Sigmoid colon (tissue), 7 donors: Measurements from ENCODE around the gene TNFSF9. TPM values are rescaled to one million over a fixed set of nuclear protein-coding genes. Genes with fewer than 3 reads are reported as not detected.

ENCODE experiments used
- DNase-seq: peaks from one replicate; pipeline ENCODE4 v3.0.0-alpha.2; 2019
- H3K27ac ChIP-seq, 4 donors: fragments of 200-600 bp; sonication (generic); one replicate each; pipeline ENCODE4 v1.5.1; 2016 to 2019; ENCODE audit warnings: mild to moderate bottlenecking in 1 of 4
- H3K27me3 ChIP-seq, 3 donors: fragments of 200-600 bp; sonication (generic); one replicate each; pipeline ENCODE4 v1.5.1; 2019; ENCODE audit warnings: mild to moderate bottlenecking in 1 of 3
- H3K36me3 ChIP-seq, 4 donors: fragments of 200-600 bp; sonication (generic); one replicate each; pipeline ENCODE4 v1.5.1; 2016 to 2019
- H3K4me1 ChIP-seq, 4 donors: fragments of 200-600 bp; sonication (generic); one replicate each; pipeline ENCODE4 v1.5.1; 2017 to 2019
- H3K4me3 ChIP-seq, 4 donors: fragments of 200-600 bp; sonication (generic); one replicate each; pipeline ENCODE4 v1.5.1; 2017 to 2019; ENCODE audit warnings: mild to moderate bottlenecking in 2 of 4, moderate library complexity in 1 of 4
- H3K9me3 ChIP-seq, 4 donors: fragments of 200-600 bp in 3 of 4; sonication (generic) in 3 of 4; one replicate each; pipeline versions ENCODE4 v1.5.1 to v1.6.1; 2013 to 2019
- EP300 ChIP-seq, 4 donors: sonication (generic); formaldehyde crosslinking; IDR thresholded peaks; one replicate each; pipeline ENCODE4 v1.6.1; 2017; ENCODE audit warnings: antibody characterized with exemption in 4 of 4
- POLR2A ChIP-seq, 2 donors: fragments of 450-650 bp; IDR thresholded peaks; one replicate each; pipeline ENCODE4 v1.6.1; 2016; ENCODE audit warnings: antibody characterized with exemption in 2 of 2, mild to moderate bottlenecking in 2 of 2, moderate library complexity in 2 of 2
- POLR2AphosphoS5 ChIP-seq, 4 donors: sonication (generic); formaldehyde crosslinking; IDR thresholded peaks; one replicate each; pipeline ENCODE4 v1.6.1; 2017; ENCODE audit warnings: antibody characterized with exemption in 4 of 4
- WGBS, 2 donors: extraction: QIAGEN DNeasy Blood & Tissue Kit; methylation state at CpG; one replicate each; pipeline ENCODE4 v1.1.7; 2013; 5-methylcytosine and 5-hydroxymethylcytosine counted together
- intact Hi-C: fragments of 100-400 bp; cut with DNase I; formaldehyde crosslinking; loops from one replicate; pipeline ENCODE4 v1.15.1; 2023
- polyA plus RNA-seq, 3 donors: library from polyadenylated mRNA; stranded (reverse); fragments of 200-250 nt; gene quantifications; one replicate each; pipeline ENCODE4 v1.2.3, GENCODE V29; 2013
- total RNA-seq, 4 donors: library from RNA; depleted of rRNA; stranded (reverse); fragments of >200 nt; gene quantifications; one replicate each; pipeline ENCODE4 v1.1.0, GENCODE V29; 2016
- TF ChIP-seq, protein P1 (sequence below), 4 experiments: fragments of 450-650 bp in 3 of 4; fragments of 200-600 bp in 1 of 4; IDR thresholded peaks; one replicate each; pipeline ENCODE4 v1.5.1; 2016 to 2019; ENCODE audit warnings: antibody characterized with exemption in 4 of 4, mild to moderate bottlenecking in 3 of 4, moderate library complexity in 2 of 4
- donor health status: healthy with polysubstance abuse.
- donor health status: Bipolar disorder and iron deficiency.
- donor health status: healthy.

TNFSF9 gene
- total and polyA plus RNA-seq, 7 donors: 0.16 to 4.2 (median 0.53) TPM; not detected in 1

DNA sequence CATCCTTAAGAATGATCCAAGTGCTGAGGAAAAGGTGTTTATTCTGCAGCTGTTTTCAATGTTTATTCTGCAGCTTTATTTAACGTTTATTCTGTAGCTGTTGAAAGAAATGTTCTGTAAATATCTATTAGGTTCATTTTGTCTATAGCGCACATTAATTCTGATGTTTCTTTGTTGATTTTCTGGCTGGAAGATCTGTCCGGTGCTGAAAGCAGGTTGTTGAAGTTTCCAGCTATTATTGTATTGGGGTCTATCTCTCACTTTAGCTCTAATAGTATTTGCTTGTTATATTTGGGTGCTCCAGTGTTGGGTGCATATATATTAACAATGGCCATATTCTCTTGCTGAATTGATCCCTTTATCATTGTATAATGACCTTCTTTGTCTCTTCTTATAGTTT is 39.9 kb downstream of the TNFSF9 start:
- DNase-seq: no peak
- Histone ChIP-seq H3K27ac (no peak overlapping the region), H3K4me1 (no peaks in the 10 kb centered on the region), H3K36me3 (no peaks in the 10 kb centered on the region), H3K9me3 (peaks cover 0 to 10% (median 2%) of the 10 kb centered on the region in 4 donors), H3K4me3 (no peak overlapping the region), H3K27me3 (peaks cover 0 to 16% (median 0%) of the 10 kb centered on the region in 3 donors)
- no peak for TF ChIP-seq POLR2A (IDR thresholded peaks at IDR 0.05)
- TF ChIP-seq, protein P1, sequence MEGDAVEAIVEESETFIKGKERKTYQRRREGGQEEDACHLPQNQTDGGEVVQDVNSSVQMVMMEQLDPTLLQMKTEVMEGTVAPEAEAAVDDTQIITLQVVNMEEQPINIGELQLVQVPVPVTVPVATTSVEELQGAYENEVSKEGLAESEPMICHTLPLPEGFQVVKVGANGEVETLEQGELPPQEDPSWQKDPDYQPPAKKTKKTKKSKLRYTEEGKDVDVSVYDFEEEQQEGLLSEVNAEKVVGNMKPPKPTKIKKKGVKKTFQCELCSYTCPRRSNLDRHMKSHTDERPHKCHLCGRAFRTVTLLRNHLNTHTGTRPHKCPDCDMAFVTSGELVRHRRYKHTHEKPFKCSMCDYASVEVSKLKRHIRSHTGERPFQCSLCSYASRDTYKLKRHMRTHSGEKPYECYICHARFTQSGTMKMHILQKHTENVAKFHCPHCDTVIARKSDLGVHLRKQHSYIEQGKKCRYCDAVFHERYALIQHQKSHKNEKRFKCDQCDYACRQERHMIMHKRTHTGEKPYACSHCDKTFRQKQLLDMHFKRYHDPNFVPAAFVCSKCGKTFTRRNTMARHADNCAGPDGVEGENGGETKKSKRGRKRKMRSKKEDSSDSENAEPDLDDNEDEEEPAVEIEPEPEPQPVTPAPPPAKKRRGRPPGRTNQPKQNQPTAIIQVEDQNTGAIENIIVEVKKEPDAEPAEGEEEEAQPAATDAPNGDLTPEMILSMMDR (IDR thresholded peaks at IDR 0.05): no peak
- TF ChIP-seq EP300 (IDR thresholded peaks at IDR 0.05): no peak
- no peak for TF ChIP-seq POLR2AphosphoS5 (IDR thresholded peaks at IDR 0.05)
- WGBS, 2 donors: 48 to 64% methylated on average over 3 of the region's 3 CpGs
- intact Hi-C loops: no loop called here

DNA sequence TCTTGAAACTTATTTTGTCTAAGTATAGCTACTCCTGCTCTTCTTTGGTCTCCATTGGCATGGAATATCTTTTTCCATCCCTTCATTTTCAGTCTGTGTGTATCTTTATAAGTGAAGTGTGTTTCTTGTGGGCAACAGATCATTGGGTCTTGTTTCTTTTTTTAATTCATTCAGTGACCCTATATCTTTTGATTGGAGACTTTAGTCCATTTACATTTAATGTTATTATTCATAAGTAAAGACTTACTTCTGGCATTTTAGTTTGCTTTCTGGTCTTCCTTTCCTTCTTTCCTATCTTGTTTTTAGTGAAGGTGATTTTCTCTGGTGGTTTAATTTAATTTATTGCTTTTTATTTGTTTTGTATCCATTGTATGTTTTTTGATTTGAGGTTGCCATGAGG is 40.3 kb downstream of the TNFSF9 start:
- no peak for DNase-seq
- Histone ChIP-seq H3K27ac (no peak overlapping the region), H3K4me3 (no peak overlapping the region), H3K36me3 (no peaks in the 10 kb centered on the region), H3K4me1 (no peaks in the 10 kb centered on the region), H3K27me3 (peaks cover 0 to 16% (median 0%) of the 10 kb centered on the region in 3 donors), H3K9me3 (peaks cover 0 to 10% (median 2%) of the 10 kb centered on the region in 4 donors)
- TF ChIP-seq POLR2A (IDR thresholded peaks at IDR 0.05): no peak
- TF ChIP-seq POLR2AphosphoS5 (IDR thresholded peaks at IDR 0.05): no peak
- TF ChIP-seq EP300 (IDR thresholded peaks at IDR 0.05): no peak
- TF ChIP-seq, protein P1 (IDR thresholded peaks at IDR 0.05): no peak
- intact Hi-C loops: no loop called here

DNA sequence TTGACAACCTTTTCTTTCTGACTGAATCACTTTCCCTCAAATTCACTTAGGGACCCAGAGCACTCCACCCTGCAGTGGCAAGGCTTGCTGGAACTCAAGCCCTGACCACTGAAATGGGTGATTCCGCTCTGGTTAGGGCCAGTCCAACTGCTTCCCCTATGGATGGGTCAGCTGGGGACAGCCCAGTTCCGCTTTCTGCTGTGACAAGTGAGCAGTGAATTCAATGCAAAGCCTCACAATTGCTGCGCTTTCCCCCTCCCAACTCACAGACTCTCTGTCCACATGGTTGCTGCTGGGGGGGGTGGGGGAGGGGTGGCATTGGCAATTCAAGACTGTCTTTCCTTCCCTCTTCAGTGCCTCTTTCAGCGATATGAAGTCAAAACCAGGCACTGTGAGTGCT is 41.4 kb downstream of the TNFSF9 start:
- H3K27me3 ChIP-seq: peaks cover 0 to 16% (median 0%) of the 10 kb centered on the region in 3 donors
- intact Hi-C loops: no loop called here
- H3K4me1 ChIP-seq: no peaks in the 10 kb centered on the region
- peak; percentile 78 for DNase-seq
- no peak overlapping the region for H3K27ac ChIP-seq
- no peak overlapping the region for H3K4me3 ChIP-seq
- TF ChIP-seq EP300 (IDR thresholded peaks at IDR 0.05) (no peak), POLR2A (IDR thresholded peaks at IDR 0.05) (no peak), POLR2AphosphoS5 (IDR thresholded peaks at IDR 0.05) (no peak)
- TF ChIP-seq, protein P1 (IDR thresholded peaks at IDR 0.05): no peak
- WGBS, 2 donors: 62 to 92% methylated on average over 4 of the region's 4 CpGs
- no peaks in the 10 kb centered on the region for H3K36me3 ChIP-seq
- H3K9me3 ChIP-seq: peaks cover 0 to 10% (median 2%) of the 10 kb centered on the region in 4 donors

DNA sequence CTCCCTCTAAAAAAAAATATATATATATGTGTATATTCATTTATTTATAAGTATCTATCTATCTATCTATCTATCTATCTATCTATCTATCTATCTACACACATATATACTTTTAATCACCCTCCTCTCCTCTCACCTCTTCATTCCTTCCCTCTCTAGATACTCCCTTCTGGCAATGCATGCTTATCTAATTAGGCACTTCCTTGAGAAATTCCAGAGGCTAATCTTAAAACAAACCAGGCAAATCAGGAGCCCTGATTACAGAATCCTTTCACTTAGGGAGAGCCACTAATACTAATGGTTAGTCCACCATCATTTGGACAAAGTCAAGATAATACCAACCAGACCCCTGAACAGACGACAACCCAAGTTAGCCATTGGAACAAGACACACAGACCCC is 42.5 kb downstream of the TNFSF9 start:
- Histone ChIP-seq H3K4me3 (no peak overlapping the region), H3K4me1 (no peaks in the 10 kb centered on the region), H3K27me3 (peaks cover 0 to 16% (median 0%) of the 10 kb centered on the region in 3 donors), H3K9me3 (peaks cover 0 to 10% (median 2%) of the 10 kb centered on the region in 4 donors), H3K27ac (no peak overlapping the region), H3K36me3 (no peaks in the 10 kb centered on the region)
- DNase-seq: no peak
- intact Hi-C loops: no loop called here
- no peak for TF ChIP-seq POLR2AphosphoS5 (IDR thresholded peaks at IDR 0.05)
- TF ChIP-seq, protein P1 (IDR thresholded peaks at IDR 0.05): no peak
- TF ChIP-seq POLR2A (IDR thresholded peaks at IDR 0.05): no peak
- no peak for TF ChIP-seq EP300 (IDR thresholded peaks at IDR 0.05)
- 89 to 91% methylated on average over 1 of the region's 1 CpG for WGBS, 2 donors

DNA sequence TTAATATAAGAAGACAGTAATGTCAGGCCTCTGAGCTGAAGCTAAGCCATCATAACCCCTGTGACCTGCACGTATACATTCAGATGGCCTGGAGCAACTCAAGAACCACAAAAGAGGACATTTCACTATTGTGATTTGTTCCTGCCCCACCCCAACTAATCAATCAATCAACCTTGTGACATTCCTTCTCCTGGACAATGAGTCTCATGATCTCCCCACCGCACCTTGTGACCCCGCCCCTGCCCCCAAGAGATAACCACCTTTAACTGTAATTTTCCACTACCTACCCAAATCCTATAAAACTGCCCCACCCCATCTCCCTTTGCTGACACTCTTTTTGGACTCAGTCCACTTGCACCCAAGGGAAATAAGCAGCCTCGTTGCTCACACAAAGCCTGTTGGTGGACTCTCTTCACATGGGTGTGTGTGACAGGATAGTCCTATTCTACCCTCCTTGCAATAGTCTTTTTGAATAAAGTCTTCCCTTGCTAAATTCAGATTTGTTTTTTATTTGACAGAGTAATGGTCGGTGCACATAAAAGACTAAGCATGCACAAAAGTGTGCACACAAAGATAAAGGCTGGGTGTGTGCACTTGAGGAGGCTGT is 46.1 kb downstream of the TNFSF9 start:
- Histone ChIP-seq H3K27ac (no peak overlapping the region), H3K4me3 (no peak overlapping the region), H3K36me3 (no peaks in the 10 kb centered on the region), H3K9me3 (peaks cover 0 to 3% (median 0%) of the 10 kb centered on the region in 4 donors), H3K27me3 (peaks cover 0 to 7% (median 0%) of the 10 kb centered on the region in 3 donors), H3K4me1 (no peaks in the 10 kb centered on the region)
- intact Hi-C loops: no loop called here
- TF ChIP-seq, protein P1 (IDR thresholded peaks at IDR 0.05): no peak
- TF ChIP-seq POLR2A (IDR thresholded peaks at IDR 0.05) (no peak), POLR2AphosphoS5 (IDR thresholded peaks at IDR 0.05) (no peak), EP300 (IDR thresholded peaks at IDR 0.05) (no peak)
- DNase-seq: no peak
- WGBS, 2 donors: 18 to 64% methylated on average over 5 of the region's 5 CpGs
